ENCODE results near the gene IPP.
"Not testable (repeated sequence)": the region's sequence is repeated elsewhere in the genome, so short reads cannot be mapped to it uniquely, and the experiment has no call there.

The IPP gene

GRCh38 chr1:45750298-45751038, at the start of gene IPP:
Gene IPP (minus strand): TSS chr1:45750653. CDS start chr1:45746411, 4,242 bp downstream.
- DNase-seq (ENCODE audit: low read depth in 2 of 3, low spot score in 1 of 3): peak; percentile 88 to 96 (median 94)

DNA sequence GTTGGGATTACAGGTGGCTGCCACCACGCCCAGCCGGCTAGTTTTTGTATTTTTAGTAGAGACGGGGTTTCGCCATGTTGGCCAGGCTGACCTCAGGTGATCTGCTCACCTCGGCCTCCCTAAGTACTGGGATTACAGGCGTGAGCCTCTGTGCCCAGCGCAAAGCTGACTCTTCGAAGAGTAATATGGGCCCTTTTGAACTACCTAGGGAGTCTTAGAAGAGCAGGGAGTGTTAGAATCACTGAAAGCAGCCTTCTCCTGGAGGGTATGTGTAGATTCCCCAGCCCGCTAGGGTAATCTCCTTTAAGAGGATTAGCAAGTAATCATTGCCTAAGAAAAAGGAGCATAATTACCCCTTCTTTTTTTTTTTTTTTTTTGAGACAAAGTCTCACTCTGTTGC, 46.5 kb upstream of the IPP start:
- DNase-seq (ENCODE audit: low read depth in 2 of 3, low spot score in 1 of 3): no peak

- DNase-seq (ENCODE audit: low read depth in 2 of 3, low spot score in 1 of 3): no peak
These were observed 45.9 kb upstream of the IPP start for GRCh38 chr1:45796381-45796780.

GRCh38 chr1:45793942-45794604, 43.6 kb upstream of the IPP start:
- DNase-seq (ENCODE audit: low read depth in 2 of 3, low spot score in 1 of 3): no peak

DNA sequence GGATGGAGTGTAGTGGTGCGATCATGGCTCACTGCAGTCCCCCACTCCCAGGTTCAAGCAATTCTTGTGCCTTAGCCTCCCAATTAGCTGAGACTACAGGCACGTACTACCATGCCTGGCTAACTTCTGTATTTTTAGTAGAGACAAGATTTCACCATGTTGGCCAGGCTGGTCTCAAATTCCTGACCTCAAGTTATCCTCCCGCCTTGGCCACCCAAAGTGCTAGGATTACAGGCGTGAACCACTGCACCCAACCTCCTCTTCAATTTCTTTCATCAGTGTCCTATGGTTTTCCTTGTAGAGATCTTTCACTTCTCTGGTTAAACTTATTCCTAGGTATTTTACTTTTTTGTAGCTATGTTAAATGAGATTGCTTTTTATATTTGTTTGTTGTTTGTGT, 42.3 kb upstream of the IPP start:
- DNase-seq (ENCODE audit: low read depth in 2 of 3, low spot score in 1 of 3): no peak

DNA sequence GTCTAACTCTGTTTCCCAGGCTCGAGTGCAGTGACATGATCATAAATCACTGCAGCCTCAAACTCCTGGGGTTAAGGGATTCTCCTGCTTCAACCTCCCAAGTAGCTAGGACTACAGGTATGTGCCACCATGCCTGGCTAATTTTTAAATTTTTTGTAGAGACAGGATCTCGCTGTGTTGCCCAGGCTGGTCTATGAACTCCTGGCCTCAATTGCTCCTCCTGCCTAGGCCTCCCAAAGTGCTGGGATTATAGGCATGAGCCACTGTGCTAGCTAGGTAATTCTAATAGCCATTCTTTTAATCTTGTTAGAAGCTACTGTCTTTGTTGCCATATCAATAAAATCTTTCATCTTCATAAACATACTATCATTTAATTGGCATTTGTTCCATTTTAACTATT, 39.1 kb upstream of the IPP start:
- DNase-seq (ENCODE audit: low read depth in 2 of 3, low spot score in 1 of 3): no peak

DNA sequence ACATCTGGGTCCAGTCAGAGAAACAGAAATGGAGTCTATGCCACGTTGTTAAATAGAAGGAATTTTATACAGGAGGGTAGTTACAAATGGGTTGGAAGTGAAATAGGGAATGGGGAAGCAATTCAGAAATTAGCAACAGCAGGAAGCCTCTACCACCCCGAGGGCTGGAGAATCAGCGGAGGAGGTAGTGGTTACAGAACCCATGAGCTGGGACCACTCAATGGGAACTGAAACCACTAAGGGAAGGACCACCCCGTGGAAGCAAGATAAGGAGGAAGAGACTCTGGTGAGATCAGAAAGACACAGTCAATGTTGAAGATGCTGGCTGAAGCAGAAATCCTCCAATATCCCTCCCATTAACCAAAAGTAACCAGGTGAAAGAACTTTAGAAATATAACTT, 37.5 kb upstream of the IPP start:
- DNase-seq (ENCODE audit: low read depth in 2 of 3, low spot score in 1 of 3): no peak

DNA sequence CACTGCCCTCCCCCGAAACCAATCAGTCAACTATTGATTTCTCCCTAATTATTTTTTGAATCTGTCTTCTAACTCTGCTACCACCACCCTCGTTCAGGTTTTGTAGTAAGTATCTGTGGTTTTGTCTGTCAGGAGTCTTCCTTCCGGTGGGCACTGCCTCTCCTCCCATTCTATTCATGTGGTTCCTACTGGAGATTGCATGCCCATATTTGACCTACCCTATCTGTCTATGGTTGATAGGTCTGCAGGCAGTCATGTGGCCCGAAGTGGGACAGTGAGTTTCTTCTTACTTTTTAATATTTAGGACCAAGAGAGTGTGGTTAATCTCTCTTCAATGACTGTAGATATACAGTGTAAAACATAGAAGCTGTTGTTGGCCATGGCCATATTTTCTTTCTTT, 35.1 kb upstream of the IPP start:
- DNase-seq (ENCODE audit: low read depth in 2 of 3, low spot score in 1 of 3): peak; percentile 4 to 12 (median 7)

- no peak for DNase-seq (ENCODE audit: low read depth in 2 of 3, low spot score in 1 of 3)
These were observed 25.3 kb upstream of the IPP start for GRCh38 chr1:45775794-45776193.

DNA sequence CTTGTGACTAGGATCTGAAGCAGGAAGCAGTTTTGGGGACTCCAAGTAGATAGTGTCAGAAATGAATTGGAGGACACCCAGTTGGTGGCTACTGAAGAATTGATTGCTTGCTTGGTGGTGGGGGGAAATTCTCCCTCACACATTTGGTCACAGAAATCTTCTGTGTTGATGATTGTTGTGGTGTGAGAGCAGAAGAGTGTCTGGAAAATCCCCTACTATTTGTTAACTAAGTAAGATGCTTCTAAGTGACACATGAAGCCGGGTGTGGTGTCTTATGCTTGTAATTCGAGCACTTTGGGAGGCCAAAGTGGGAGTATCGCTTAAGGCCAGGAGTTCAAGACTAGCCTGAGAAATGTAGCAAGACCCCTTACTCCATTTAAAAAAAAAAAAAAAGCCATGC, 22.5 kb upstream of the IPP start:
- DNase-seq (ENCODE audit: low read depth in 2 of 3, low spot score in 1 of 3): no peak

DNA sequence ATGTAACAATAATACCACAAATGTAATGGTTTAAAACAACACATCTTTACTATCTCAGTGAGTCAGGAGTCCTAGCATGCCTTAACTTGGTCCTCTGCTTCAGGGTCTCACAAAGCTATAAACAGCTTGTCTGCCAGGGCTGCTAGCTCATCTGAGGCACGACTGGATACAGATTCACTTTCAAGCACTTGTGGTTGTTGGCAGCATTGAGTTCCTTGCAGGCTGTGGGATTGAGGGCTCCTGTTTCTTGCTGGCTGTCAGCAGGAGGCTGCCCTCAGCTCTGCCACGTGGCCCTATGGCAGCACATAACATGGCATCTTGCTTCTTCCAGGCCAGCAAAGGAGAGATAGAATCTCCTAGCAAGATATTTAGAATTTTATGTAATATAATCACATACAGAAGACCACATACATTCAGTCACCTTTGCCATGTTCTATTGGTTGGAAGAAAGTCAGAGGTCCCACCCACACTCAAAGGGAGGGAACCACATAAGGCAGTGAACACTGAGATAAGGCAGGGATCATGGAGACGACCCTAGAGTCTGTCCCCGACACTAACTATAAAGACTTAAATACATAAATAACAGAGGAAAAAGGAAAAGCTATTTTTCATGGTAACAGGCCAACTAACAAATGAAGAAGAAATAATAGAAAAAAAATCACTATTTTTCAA, 18.9 kb upstream of the IPP start:
- DNase-seq (ENCODE audit: low read depth in 2 of 3, low spot score in 1 of 3): no peak

DNA sequence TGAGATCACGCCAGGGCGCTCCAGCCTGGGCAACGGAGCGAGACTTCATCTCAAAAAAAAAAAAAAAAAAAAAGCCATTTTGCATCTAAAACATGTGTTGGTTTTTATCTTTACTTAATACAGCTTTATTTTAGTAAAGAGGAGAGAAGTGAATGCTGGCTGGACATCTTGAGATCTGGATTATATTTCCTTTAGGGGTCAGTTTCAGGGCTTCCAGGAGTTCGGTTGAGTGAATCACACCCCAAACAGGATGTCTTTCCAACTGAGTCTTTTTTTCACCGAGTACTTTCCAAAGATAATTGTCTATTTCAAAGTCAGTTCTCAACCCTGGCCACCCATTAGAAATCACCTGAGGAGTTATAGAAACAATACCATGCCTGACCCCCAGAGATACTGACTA, 16.6 kb upstream of the IPP start:
- DNase-seq (ENCODE audit: low read depth in 2 of 3, low spot score in 1 of 3): no peak

DNA sequence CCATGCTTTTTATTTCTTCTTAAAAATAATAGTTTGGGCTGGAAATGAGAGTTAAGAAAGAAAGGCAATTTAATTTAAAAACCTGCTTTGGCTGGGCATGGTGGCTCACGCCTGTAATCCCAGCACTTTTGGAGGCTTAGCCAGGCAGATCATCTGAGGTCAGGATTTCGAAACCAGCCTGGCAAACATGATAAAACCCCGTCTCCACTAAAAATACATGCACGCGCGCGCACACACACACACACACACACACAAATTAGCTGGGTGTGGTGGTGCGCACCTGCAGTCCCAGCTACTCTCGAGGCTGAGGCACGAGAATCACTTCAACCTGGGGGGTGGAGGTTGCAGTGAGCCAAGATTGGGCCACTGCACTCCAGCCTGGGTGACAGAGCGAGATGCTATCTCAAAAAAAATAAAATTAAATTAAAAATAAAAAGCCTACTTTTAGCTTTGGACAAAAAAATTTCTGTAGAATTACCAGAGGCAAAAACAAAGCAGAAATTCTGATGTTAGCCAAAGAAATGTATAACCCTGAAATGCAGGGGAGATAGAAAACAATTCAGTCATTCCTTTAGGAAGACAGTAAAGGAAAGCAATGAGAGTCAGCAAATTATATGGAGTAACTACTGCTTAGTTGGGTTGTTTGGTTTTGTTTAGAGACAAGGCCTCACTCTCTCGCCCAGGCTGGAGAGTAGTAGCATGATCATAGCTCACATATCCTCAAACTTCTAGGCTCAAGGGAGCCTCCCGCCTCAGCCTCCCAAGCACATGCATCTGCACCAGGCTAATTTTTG, 15.7 kb upstream of the IPP start:
- no peak for DNase-seq (ENCODE audit: low read depth in 2 of 3, low spot score in 1 of 3)

GRCh38 chr1:45762291-45762690, 11.8 kb upstream of the IPP start:
- no peak for DNase-seq (ENCODE audit: low read depth in 2 of 3, low spot score in 1 of 3)

- no peak for DNase-seq (ENCODE audit: low read depth in 2 of 3, low spot score in 1 of 3)
These were observed 5.2 kb upstream of the IPP start for GRCh38 chr1:45755697-45756096.

DNA sequence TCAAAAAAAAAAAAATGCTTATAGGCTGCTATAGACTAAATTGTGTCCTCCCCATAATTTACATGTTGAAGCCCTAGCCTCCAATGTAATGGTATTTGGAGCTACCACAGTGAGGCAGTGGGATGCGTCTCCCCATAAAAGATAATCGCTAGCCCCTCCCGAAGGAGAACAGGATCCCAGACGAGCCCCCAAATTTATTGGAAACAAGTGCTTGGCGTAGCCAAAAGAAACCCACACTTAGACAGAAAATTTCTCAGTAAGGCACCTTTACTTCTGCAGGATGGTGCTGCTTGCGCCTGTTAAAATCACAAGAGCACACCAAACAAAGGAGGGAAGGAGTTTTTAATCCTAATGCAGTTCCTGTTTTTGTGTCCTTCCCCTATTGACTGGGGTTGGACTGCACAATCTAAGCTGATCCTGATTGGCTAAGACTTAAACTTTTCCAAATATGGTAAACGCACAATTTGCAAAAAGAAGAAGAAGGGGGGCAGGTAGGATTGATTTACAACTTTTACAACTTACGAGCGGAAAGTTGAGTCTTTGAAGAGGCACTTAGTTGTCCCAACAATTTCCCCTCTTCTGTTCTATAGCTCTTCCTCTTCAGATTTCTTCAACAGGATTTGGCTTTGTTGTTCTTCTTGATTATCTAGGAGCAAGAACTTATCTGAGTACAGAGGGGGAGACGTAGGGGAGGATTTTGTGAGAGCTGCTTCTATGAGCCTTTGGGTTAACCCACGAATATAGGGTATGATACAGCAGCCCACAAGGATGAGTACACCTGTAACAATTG, 3.0 kb upstream of the IPP start:
- no peak for DNase-seq (ENCODE audit: low read depth in 2 of 3, low spot score in 1 of 3)

DNA sequence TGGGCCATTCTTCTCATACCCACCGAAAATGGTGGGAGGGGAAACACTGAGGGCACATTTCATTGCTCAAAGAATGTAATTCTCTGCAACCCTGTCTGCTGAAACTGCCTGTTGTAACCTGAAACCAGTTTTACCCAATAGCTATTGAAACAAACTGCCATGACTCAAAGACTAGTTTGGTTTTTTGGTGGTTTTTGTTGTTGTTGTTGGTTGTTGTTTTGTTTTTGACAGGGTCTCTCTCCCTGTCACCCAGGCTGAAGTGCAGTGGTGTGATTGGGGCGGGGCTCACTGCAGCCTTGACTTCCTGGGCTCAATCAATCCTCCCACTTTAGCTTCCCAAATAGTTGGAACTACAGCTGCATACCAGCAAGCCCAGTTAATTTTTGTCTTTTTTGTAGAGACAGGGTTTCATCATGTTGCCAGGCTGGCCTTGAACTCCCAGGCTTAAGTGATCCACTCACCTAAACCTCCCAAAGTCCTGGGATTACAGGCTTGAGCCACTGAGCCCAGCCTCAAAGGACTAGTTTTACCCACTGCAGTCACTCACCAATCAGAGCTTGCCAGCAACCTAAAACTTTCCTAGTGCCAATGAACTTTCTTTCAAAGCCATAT, 2.1 kb upstream of the IPP start:
- no peak for DNase-seq (ENCODE audit: low read depth in 2 of 3, low spot score in 1 of 3)

GRCh38 chr1:45752014-45752413, 1.6 kb upstream of the IPP start:
- no peak for DNase-seq (ENCODE audit: low read depth in 2 of 3, low spot score in 1 of 3)

DNA sequence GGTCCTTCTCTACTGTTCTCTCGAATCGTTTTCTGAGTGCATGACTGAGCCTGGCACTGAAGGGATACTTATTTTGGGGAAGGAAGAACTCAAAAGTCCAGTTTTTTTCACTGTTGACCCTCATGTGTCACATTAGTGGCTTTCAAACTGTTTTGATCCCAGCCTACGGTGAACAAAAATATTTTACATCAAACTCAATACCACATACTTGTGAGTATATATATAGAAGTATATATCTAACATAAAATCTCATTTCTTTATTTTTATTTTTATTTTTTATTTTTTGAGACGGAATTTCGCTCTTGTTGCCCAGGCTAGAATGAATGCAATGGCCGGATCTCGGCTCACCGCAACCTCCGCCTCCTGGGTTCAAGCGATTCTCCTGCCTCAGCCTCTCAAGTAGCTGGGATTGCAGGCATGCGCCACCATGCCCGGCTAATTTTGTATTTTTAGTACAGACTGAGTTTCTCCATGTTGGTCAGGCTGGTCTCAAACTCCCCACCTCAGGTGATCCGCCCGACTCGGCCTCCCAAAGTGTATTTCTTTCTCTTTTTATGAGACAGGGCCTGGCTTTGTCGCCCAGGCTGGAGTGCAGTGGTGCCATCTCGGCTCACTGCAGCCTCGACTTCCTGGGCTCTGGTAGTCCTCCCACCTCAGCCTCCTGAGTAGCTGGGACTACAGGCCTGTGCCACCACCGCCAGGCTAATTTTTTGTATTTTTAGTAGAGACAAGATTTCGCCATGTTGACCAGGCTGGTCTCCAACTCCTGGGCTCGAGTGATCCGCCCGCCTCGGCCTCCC, 786 bp upstream of the IPP start:
- not testable (repeated sequence) for DNase-seq (ENCODE audit: low read depth in 2 of 3, low spot score in 1 of 3)

DNA sequence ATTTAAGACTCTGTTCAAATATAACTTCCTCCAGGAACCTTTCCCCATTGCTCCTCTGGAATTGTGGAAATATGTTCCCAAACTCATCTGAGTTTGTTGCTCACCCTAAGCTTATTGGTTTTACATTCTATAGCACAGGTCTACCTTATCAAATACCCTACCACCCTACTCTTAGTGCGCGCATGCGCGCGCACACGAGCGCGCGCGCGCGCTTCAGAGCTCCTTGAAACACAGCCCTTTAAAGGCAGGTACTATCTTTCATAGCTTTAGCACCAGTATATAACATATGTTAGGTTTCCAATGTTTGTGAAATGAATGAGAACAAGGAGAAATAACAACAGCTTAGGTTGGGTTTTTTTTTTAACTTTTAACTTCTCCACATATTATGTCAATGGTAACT, 3.5 kb downstream of the IPP start:
- DNase-seq (ENCODE audit: low read depth in 2 of 3, low spot score in 1 of 3): no peak
